K562 (cell line): ENCODE measurements around the gene SLC2A4RG. TPM values are rescaled to one million over a fixed set of nuclear protein-coding genes. Genes with fewer than 3 reads are reported as not detected.
A peak's percentile ranks its signal among the peaks of the same experiment; 100 is the strongest.

Source experiments
- CBFA2T2 ChIP-seq: fragments of 450-650 bp; conservative IDR thresholded peaks from 2 replicates; pipeline ENCODE4 v1.6.1; 2017; ENCODE audit warnings: mild to moderate bottlenecking
- CREB1 ChIP-seq, 2 experiments: sonication (generic) in 1 of 2; formaldehyde crosslinking in 1 of 2; IDR thresholded peaks; 2 replicates each; pipeline versions ENCODE4 v1.6.1 to v1.8.0; 2012 to 2022; ENCODE audit warnings: inconsistent platforms in 1 of 2, mild to moderate bottlenecking in 1 of 2, missing genetic modification reagents in 1 of 2, moderate library complexity in 1 of 2
- CTBP1 ChIP-seq: fragments of 450-650 bp; IDR thresholded peaks from 2 replicates; pipeline ENCODE4 v1.6.1; 2016; ENCODE audit warnings: borderline replicate concordance
- FOS ChIP-seq: IDR thresholded peaks from 3 replicates; pipeline ENCODE4 v1.6.1; 2011; ENCODE audit not compliant: insufficient read length; ENCODE audit errors: extremely low read depth
- GABPB2 ChIP-seq: fragments of 250-450 bp; sonication (Bioruptor Pico); conservative IDR thresholded peaks from 2 replicates; pipeline ENCODE4 v1.5.1; 2021; ENCODE audit warnings: mild to moderate bottlenecking
- HNRNPUL1 ChIP-seq: fragments of 200-400 bp; formaldehyde crosslinking; IDR thresholded peaks from 2 replicates; pipeline ENCODE4 v1.6.1; 2017; ENCODE audit warnings: low read length
- MTF1 ChIP-seq: fragments of 250-450 bp; sonication (Bioruptor Pico); IDR thresholded peaks from 2 replicates; pipeline ENCODE4 v1.9.0; 2021; ENCODE audit warnings: moderate library complexity, mild to moderate bottlenecking, inconsistent platforms, borderline replicate concordance
- RBM17 ChIP-seq: fragments of 200-400 bp; formaldehyde crosslinking; IDR thresholded peaks from 2 replicates; pipeline ENCODE4 v1.6.1; 2017; ENCODE audit warnings: low read depth, mild to moderate bottlenecking, low read length, borderline replicate concordance
- YY1 ChIP-seq, 3 experiments: IDR thresholded peaks; 2 replicates each; pipeline ENCODE4 v1.6.1; 2011; ENCODE audit warnings: low read length in 2 of 3, mild to moderate bottlenecking in 2 of 3, moderate library complexity in 2 of 3, borderline replicate concordance in 1 of 3, control low read depth in 1 of 3, low read depth in 1 of 3; ENCODE audit not compliant: insufficient read depth in 3 of 3, insufficient replicate concordance in 2 of 3, control insufficient read depth in 1 of 3, insufficient read length in 1 of 3; ENCODE audit errors: extremely low read depth in 1 of 3
- ZC3H8 ChIP-seq: fragments of 450-650 bp; IDR thresholded peaks from 2 replicates; pipeline ENCODE4 v1.6.1; 2017
- ZFP36 ChIP-seq: fragments of 150-350 bp; IDR thresholded peaks from 2 replicates; pipeline ENCODE4 v1.6.1; 2018; ENCODE audit warnings: low read length, low read depth; ENCODE audit not compliant: partially characterized antibody
- ZFPM2 ChIP-seq: fragments of 250-450 bp; sonication (Bioruptor Pico); IDR thresholded peaks from 2 replicates; pipeline ENCODE4 v1.5.1; 2022; ENCODE audit warnings: mild to moderate bottlenecking
- ZKSCAN3 ChIP-seq: fragments of 250-450 bp; sonication (Bioruptor Pico); IDR thresholded peaks from 2 replicates; pipeline ENCODE4 v1.4.0; 2020
- ZNF124 ChIP-seq: sonication (generic); formaldehyde crosslinking; IDR thresholded peaks from 2 replicates; pipeline ENCODE4 v1.8.1; 2022; ENCODE audit warnings: missing genetic modification reagents
- ZNF133 ChIP-seq: fragments of 250-450 bp; sonication (Bioruptor Pico); IDR thresholded peaks from 2 replicates; pipeline ENCODE4 v1.4.0; 2020; ENCODE audit warnings: mild to moderate bottlenecking
- ZNF175 ChIP-seq: fragments of 200-800 bp; sonication (Bioruptor generic); IDR thresholded peaks from 2 replicates; pipeline ENCODE4 v1.6.1; 2016; ENCODE audit warnings: low read depth, mild to moderate bottlenecking, missing genetic modification characterization, missing compliant biosample characterization
- ZNF586 ChIP-seq: fragments of 450-650 bp; formaldehyde crosslinking; conservative IDR thresholded peaks from 2 replicates; pipeline ENCODE4 v1.4.0; 2020; ENCODE audit warnings: mild to moderate bottlenecking, moderate library complexity
- ZNF76 ChIP-seq: fragments of 250-450 bp; sonication (Bioruptor Pico); IDR thresholded peaks from 2 replicates; pipeline ENCODE4 v1.4.0; 2020; ENCODE audit warnings: mild to moderate bottlenecking, moderate library complexity, borderline replicate concordance
- polyA plus RNA-seq, 8 experiments: library from polyadenylated mRNA; depleted of rRNA in 4 of 8; stranded (reverse) in 5 of 8; unstranded in 3 of 8; fragments of >200 nt; fragmentation: Nextera tagmentation in 2 of 8; fragmentation: Illumina TruSeq in 1 of 8; extraction: Ambion mirVana in 2 of 8; extraction: Trizol in 1 of 8; gene quantifications; 2 replicates each; pipeline versions ENCODE4 v1.2.1 to v1.2.3, GENCODE V29; 2011 to 2014; ENCODE audit warnings: inconsistent platforms in 1 of 8, missing spikeins in 1 of 8
- total RNA-seq, 7 experiments: library from RNA; depleted of rRNA in 6 of 7; stranded (reverse); fragments of >200 nt in 6 of 7; fragmentation: Illumina TruSeq in 2 of 7; extraction: Trizol in 2 of 7; gene quantifications; 2 replicates each; pipeline versions ENCODE4 v1.2.1 to v1.2.3, GENCODE V29; 2011 to 2021; ENCODE audit warnings: low replicate concordance in 1 of 7
- TF ChIP-seq, protein P1 (sequence below): fragments of 250-450 bp; sonication (Bioruptor Pico); IDR thresholded peaks from 2 replicates; pipeline ENCODE4 v1.5.0; 2020; ENCODE audit warnings: mild to moderate bottlenecking
- TF ChIP-seq, protein P2 (sequence below), 2 experiments: fragments of 450-650 bp; conservative IDR thresholded peaks; 2 replicates each; pipeline ENCODE4 v1.6.1; 2017; ENCODE audit warnings: mild to moderate bottlenecking in 2 of 2, moderate library complexity in 2 of 2
- TF ChIP-seq, protein P3 (sequence below): fragments of 250-450 bp; sonication (Bioruptor Pico); IDR thresholded peaks from 2 replicates; pipeline ENCODE4 v1.6.1; 2021; ENCODE audit warnings: mild to moderate bottlenecking

Gene SLC2A4RG
- total and polyA plus RNA-seq, 9 of the 15 experiments (the other 6 are each of a cell fraction or from before 2014, with no cell fraction given), result 0.34 to 97.3 (median 26.5) TPM

DNA sequence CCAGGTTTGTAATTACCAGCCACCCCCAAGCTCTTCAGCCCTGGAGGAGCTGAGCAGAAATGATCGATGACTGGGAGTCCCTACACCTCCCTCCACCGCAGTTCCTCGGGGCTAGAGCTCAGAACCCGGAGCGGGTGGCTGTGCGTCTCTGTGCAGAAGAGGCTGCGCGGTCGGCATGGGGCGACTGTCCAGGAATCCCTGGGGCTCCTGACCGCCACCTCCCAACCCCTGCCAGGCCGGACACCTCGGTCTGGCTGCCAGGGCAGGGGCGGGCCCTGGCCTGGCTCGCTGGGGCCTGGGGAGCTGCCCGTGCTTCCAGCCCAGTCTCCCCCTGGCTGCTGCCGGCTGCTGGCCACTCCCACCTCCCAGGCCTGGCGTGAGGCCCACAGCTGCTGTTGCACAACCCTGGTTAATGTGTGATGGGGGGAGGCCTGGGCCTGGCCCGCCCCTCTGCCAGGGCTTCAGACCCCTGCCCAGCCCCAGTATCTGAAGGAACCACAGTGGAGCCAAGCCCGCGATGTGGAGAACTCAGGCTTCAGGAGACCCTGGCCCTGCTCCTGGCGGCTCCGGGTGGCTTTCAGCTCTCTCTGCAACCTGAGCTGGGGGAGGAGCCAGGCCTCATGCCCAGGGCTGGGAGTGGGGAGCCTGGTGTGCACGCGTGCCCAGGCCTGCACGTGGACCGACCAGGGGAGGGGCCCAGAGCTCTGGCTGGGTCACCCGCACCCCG, 1.2 kb downstream of the SLC2A4RG start (continued):
- TF ChIP-seq MTF1 (CRISPR knock-in tag), result no peak
- TF ChIP-seq ZNF124 (CRISPR knock-in tag), result no peak
- TF ChIP-seq CREB1 (IDR thresholded peaks at IDR 0.05), result 0 out of 2 replicates have a peak, but pooled peaks have one; percentile 32
- no peak; the same call in 1 of the 2 replicates for TF ChIP-seq CREB1 (CRISPR knock-in tag; IDR thresholded peaks at IDR 0.05)
- TF ChIP-seq, protein P1, sequence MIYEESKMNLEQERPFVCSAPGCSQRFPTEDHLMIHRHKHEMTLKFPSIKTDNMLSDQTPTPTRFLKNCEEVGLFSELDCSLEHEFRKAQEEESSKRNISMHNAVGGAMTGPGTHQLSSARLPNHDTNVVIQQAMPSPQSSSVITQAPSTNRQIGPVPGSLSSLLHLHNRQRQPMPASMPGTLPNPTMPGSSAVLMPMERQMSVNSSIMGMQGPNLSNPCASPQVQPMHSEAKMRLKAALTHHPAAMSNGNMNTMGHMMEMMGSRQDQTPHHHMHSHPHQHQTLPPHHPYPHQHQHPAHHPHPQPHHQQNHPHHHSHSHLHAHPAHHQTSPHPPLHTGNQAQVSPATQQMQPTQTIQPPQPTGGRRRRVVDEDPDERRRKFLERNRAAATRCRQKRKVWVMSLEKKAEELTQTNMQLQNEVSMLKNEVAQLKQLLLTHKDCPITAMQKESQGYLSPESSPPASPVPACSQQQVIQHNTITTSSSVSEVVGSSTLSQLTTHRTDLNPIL (CRISPR knock-in tag), result no peak
- TF ChIP-seq ZNF175 (CRISPR knock-in tag), result no peak
- TF ChIP-seq HNRNPUL1, result no peak
- no peak for TF ChIP-seq ZNF133
- TF ChIP-seq ZNF586 (CRISPR knock-in tag), result no peak
- no peak for TF ChIP-seq GABPB2
- TF ChIP-seq ZFPM2 (CRISPR knock-in tag), result no peak
- TF ChIP-seq CBFA2T2, result no peak
- no peak for TF ChIP-seq ZC3H8
- peak in 1 of 3 experiments; percentile 10 for TF ChIP-seq YY1 (IDR thresholded peaks at IDR 0.05; ENCODE audit: borderline replicate concordance in 1 of 3, control insufficient read depth in 1 of 3, extremely low read depth in 1 of 3, insufficient read depth in 3 of 3, insufficient read length in 1 of 3, insufficient replicate concordance in 2 of 3, low read depth in 1 of 3, low read length in 2 of 3)
- TF ChIP-seq, protein P2, sequence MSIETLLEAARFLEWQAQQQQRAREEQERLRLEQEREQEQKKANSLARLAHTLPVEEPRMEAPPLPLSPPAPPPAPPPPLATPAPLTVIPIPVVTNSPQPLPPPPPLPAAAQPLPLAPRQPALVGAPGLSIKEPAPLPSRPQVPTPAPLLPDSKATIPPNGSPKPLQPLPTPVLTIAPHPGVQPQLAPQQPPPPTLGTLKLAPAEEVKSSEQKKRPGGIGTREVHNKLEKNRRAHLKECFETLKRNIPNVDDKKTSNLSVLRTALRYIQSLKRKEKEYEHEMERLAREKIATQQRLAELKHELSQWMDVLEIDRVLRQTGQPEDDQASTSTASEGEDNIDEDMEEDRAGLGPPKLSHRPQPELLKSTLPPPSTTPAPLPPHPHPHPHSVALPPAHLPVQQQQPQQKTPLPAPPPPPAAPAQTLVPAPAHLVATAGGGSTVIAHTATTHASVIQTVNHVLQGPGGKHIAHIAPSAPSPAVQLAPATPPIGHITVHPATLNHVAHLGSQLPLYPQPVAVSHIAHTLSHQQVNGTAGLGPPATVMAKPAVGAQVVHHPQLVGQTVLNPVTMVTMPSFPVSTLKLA (conservative IDR thresholded peaks at IDR 0.05), result peak; percentile 83 to 88
- TF ChIP-seq RBM17, result no peak
- TF ChIP-seq, protein P3, sequence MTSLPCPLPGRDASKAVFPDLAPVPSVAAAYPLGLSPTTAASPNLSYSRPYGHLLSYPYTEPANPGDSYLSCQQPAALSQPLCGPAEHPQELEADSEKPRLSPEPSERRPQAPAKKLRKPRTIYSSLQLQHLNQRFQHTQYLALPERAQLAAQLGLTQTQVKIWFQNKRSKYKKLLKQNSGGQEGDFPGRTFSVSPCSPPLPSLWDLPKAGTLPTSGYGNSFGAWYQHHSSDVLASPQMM (CRISPR knock-in tag), result no peak
- TF ChIP-seq CTBP1, result peak; percentile 39; the same call in 1 of the 2 replicates
- no peak for TF ChIP-seq ZFP36
- no peak for TF ChIP-seq ZNF76 (CRISPR knock-in tag)
- no peak for TF ChIP-seq FOS
- TF ChIP-seq ZKSCAN3 (CRISPR knock-in tag), result no peak
